HG03378 (cell line): ENCODE data around the gene IWS1.
"Not testable (repeated sequence)": the region's sequence is repeated elsewhere in the genome, so short reads cannot be mapped to it uniquely, and the experiment has no call there.

ENCODE experiments used
- ATAC-seq: cut with Tn5 transposase; IDR thresholded peaks from one replicate; pipeline ENCODE4 v1.9.1; 2021; ENCODE audit warnings: mild to moderate bottlenecking, moderate library complexity; ENCODE audit not compliant: unreplicated experiment

IWS1 gene

DNA sequence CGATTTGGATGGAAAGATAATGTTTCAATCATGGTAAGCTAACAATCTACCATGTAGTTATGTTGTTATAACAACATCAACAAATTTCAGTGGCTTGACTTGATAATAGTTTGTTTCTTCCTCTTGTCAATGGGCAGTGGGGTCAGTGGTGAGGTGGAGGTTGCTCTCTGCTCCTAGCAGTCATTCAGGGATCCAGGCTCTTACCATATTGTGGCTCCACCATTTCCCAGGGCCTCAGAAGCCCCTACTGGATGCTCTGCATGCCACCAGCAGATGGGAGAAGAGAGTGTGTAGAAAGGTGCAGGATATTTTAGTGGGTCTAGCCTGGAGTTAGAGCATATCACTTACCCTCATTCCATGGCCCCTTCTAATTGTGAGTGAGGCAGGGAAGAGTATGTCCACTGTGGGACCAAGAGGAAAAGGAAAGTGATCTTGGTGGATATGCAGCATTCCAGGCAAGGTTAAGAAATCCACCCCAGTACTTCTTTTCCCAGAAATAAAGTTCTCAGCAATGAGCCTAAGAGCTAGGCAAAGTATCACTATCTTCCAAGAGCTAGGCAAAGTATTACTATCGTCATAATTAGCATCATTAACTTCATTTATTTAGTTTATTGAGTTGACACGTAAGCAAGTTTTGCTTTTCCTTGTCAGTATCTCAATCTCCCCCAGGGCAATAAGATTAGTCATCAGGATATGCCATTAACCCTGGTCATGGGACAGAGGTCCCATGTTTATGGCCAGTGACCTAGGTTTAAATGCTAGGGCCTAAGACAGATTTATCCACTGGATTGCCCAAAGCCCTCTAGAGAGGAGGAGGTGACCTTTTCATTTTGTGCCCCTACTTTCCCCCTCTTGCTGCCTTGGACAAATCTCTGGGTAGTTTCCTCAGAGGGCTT, 4.2 kb upstream of the IWS1 start:
- ATAC-seq: no peak

DNA sequence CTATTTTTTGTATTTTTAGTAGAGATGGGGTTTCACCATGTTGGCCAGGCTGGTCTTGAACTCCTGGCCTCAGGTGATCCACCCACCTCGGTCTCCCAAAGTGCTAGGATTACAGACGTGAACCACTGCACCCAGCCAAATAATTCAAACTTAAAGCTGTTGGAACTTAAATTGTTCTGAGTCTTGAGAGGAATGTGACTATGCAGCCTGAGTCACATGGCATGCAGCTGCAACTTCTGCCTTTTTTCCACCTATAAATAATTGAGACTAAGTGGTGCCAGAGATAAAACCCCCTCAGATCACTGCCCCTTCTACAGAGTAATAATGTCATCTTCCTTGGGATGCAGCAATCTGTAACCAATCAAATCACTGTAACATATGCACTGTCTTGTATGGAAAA, 3.1 kb upstream of the IWS1 start:
- not testable (repeated sequence) for ATAC-seq

DNA sequence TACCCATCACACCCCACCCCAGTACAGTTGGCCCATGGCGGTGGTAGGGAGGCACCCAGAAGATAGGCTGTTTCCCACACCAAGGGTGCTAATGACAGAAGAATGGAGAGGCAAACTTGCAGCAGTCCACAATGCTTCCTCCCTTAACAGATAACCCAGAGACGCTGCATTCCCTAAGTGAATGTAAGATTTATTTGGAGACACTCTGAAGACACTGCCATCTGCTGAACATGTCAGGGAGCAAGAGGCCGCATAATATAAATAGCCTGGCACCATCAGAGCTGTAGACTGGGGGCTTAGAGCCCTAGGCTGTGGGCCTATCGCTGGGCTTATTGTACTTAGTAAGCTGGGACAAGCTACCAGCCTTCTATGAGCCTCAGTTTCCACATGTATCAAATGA, 2.2 kb upstream of the IWS1 start:
- no peak for ATAC-seq

DNA sequence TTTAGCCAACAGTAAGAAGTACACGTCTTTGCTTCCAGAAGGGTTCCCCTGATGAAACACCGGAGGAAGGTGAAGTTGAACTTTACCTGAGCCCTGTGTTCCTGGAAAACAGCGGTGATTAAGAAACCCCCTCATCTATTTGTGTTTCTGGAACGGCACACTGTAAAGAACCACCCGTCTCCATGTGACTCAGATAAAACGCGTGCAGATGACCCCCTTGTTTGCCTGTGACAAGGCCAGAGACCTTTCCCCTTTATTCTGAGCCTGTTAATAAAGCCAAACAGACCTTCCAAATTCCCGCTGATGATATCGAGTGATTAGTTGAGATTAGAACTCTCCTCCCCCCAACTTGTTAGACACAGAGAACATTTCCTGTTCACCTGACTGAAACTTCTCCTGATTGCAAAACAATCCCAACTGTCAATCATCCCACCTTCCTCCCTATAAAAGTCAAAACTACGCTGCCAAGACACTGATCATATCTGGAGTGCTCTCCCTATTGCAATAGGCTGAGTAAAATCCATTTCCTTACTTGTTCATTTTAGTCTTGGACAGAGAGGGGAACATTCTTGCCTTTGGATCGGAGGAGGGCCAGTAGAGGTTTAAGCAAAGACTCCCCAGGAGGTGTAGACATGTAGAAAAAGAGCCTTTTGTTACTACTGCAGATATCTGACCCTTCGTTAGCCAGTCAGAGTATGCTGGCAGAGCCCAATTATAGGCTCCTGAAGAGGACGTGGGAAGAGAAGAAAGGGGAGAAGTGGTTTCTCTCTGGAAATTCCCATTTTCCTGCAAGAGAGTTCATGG, 914 bp upstream of the IWS1 start:
- ATAC-seq: peak; percentile 8

DNA sequence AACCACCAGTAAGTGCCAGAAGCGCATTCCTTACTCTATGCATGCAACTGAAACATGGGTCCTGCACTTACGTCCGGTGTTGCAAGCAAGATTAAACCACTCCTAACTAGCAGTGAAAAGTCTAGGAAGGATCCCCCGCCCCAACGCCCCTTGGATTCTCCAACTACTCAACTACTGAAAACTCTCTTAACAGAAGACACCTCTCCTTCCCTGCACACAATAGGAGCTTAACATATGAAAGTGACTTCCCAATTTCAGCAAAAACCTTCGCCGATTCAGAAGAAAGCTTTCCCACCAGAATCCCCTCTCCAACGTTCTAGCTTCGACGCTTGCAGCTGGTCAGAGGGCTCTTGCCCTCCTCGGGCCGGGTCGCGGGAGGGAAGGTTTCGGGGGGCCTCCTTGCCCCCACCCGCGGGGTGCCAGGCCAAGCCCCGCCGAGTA, 578 bp downstream of the IWS1 start:
- ATAC-seq: no peak

- ATAC-seq: not testable (repeated sequence)
Observed at GRCh38 chr2:127524198-127524834, 2.0 kb downstream of the IWS1 start.

GRCh38 chr2:127523269-127523939, 2.9 kb downstream of the IWS1 start:
- no peak for ATAC-seq

DNA sequence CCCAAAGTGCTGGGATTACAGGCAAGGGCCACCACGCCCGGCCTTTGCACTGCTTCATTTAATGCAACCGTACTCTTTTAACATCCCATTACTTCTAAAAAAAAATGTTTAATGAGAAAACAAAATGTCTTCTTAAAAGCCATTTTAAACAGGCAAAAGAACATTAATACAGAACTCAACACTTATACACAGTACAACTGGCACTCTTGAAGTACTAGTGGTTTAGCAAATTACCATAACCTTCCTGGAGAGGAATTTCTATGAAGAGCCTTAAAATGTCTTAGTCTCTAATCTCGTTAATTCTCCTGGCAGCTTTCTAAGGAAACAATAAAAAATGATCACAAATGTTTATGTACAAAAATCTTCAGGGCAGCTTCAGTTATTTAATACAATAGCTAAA, 5.9 kb downstream of the IWS1 start:
- no peak for ATAC-seq

DNA sequence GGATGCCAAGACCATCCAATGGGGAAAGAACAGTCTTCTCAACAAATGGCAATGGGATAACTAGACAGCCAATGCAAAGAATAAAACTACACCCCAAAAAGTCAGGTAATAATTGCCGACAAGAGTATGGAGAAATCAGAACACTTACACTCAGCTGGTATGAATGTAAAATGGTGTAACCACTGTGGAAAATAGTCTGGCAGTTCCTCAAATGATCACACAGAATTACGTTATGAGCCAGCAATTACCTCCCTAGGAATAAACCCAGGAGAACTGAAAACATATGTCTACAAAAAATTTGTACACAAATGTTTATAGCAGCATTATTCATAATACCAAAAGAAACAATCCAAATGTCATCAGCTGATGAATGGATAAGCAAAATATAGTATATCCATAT, 8.8 kb downstream of the IWS1 start:
- ATAC-seq: no peak

- ATAC-seq: no peak
Observed at GRCh38 chr2:127516041-127516762, 10.1 kb downstream of the IWS1 start.

GRCh38 chr2:127515383-127515915, 10.8 kb downstream of the IWS1 start:
- no peak for ATAC-seq

DNA sequence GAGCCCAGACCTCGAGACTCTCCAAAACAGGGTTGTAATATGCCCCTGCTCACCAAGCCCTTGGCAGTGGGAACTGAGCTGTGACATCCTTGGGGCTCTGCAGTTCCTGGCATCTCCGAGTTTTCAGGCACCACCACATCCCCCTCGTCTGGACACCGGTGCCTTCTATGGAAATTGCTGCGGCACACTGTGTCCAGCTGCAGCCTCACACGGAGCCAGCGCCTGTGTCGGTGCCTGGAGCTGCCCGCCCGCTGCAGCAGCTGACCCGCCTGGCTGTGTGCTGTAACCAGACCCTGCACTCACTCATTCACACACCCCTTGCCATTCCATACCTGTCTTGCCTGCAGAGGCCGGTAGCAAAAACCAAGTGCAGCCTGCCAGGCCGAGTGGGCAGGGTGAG, 11.8 kb downstream of the IWS1 start:
- ATAC-seq: no peak

- ATAC-seq: no peak
Observed at GRCh38 chr2:127514076-127514475, 12.2 kb downstream of the IWS1 start.

DNA sequence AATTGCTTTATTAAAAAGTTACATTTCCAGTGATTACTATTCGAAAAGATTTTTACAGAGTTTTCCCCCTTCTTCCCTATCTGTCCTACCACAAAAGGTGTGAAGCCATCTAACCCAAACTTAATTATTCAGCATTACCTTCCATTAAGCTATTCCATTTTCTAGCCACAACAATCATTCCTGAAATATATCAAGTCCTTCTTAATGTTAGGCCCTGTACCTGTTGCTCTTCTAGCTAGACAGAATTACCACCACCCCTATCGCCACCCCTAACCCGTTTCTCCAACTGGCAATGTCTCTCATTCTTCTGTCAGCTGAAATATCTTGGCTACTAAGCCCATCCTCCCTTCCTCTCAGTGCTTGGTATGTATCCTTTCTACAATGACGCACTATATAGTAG, 13.9 kb downstream of the IWS1 start:
- no peak for ATAC-seq

- ATAC-seq: no peak
Observed at GRCh38 chr2:127511917-127512316, 14.4 kb downstream of the IWS1 start.

- no peak for ATAC-seq
Observed at GRCh38 chr2:127511090-127511695, 15.1 kb downstream of the IWS1 start.

- ATAC-seq: no peak
Observed at GRCh38 chr2:127510073-127510472, 16.2 kb downstream of the IWS1 start.

DNA sequence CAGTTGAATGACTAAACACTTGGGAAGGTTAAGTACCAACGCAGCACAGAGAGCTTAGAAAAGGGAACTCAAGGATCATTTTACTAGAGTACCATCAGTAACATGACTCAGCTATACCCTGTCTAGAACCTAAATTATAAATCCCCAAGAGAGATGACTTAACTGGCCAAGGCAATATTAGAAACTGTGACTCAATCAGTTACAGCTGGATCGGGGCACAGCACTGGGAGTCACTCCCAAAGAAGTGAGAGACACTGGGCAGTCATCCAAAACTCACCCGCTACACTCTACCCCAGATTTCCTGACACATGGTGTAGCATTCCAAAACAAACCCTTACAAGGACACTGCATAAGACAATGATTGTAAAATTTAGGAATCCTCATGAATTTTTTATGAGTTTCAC, 17.7 kb downstream of the IWS1 start:
- peak; percentile 69 for ATAC-seq

GRCh38 chr2:127508023-127508630, 18.2 kb downstream of the IWS1 start:
- no peak for ATAC-seq
